IMR-90 (cell line): ENCODE measurements around the gene OPCML. TPM values are rescaled to one million over a fixed set of nuclear protein-coding genes. Genes with fewer than 3 reads are reported as not detected.

ENCODE experiments used
- ATAC-seq: fragments of 200-7000 bp; cut with Tn5 transposase; 2 replicates; pipeline ENCODE4 v1.9.1; 2020; ENCODE audit warnings: low read depth, mild to moderate bottlenecking, moderate library complexity
- BruUV-seq: library from RNA; stranded (reverse); fragments of 400-500 nt; replicated peaks from 2 replicates; lab custom pipeline; 2021; lab: Mats Ljungman, UMichigan
- CTCF ChIA-PET: fragments of 300-600 bp; formaldehyde crosslinking; extraction: SDS; loops from one replicate; lab custom pipeline; 2021; ENCODE audit warnings: antibody characterized with exemption; lab: Yijun Ruan, JAX
- POLR2A ChIA-PET: fragments of 300-600 bp; sonication (Branson Sonifier 250); formaldehyde crosslinking; loops from one replicate; lab custom pipeline; 2022; ENCODE audit warnings: antibody characterized with exemption; ENCODE audit not compliant: unreplicated experiment; lab: Charles Lee
- DNase-seq: peaks from one replicate; pipeline ENCODE4 v3.0.0; 2013
- H2AFZ ChIP-seq: replicated peaks from 2 replicates; pipeline ENCODE3; 2013; ENCODE audit warnings: low read length, mild to moderate bottlenecking; ENCODE audit not compliant: poor library complexity
- H2AK5ac ChIP-seq: 2 replicates; pipeline ENCODE4 v1.6.1; 2013; ENCODE audit warnings: low read depth, low read length, inconsistent platforms
- H2AK9ac ChIP-seq: replicated peaks from 2 replicates; pipeline ENCODE3; 2013; ENCODE audit warnings: mild to moderate bottlenecking, low read depth, low read length, moderate library complexity; ENCODE audit not compliant: poor library complexity
- H2BK120ac ChIP-seq: 2 replicates; pipeline ENCODE4 v1.6.1; 2013; ENCODE audit warnings: low read depth, low read length, inconsistent platforms
- H2BK15ac ChIP-seq: 3 replicates; pipeline ENCODE4 v1.6.1; 2013; ENCODE audit warnings: low read depth, low read length, inconsistent platforms
- H2BK20ac ChIP-seq: 2 replicates; pipeline ENCODE4 v1.6.1; 2013; ENCODE audit warnings: low read depth, mild to moderate bottlenecking, inconsistent platforms, low read length, moderate library complexity
- H2BK5ac ChIP-seq: 2 replicates; pipeline ENCODE4 v1.6.1; 2013; ENCODE audit warnings: mild to moderate bottlenecking, low read depth, low read length, inconsistent platforms; ENCODE audit not compliant: poor library complexity, severe bottlenecking
- H3K14ac ChIP-seq: replicated peaks from 2 replicates; pipeline ENCODE4 v1.6.1; 2013; ENCODE audit warnings: low read depth, low read length, inconsistent platforms
- H3K18ac ChIP-seq: 2 replicates; pipeline ENCODE4 v1.6.1; 2013; ENCODE audit warnings: low read depth, low read length, control low read depth
- H3K23ac ChIP-seq: 2 replicates; pipeline ENCODE4 v1.6.1; 2013; ENCODE audit warnings: low read depth, low read length, inconsistent platforms
- H3K27ac ChIP-seq: 2 replicates; pipeline ENCODE4 v1.5.1; 2013; ENCODE audit warnings: mild to moderate bottlenecking, control low read depth, low read length; ENCODE audit not compliant: insufficient read depth
- H3K27me3 ChIP-seq: 2 replicates; pipeline ENCODE4 v1.6.1; 2013; ENCODE audit warnings: low read length; ENCODE audit not compliant: control insufficient read depth, insufficient read depth
- H3K36me3 ChIP-seq: 2 replicates; pipeline ENCODE4 v1.6.1; 2013; ENCODE audit warnings: low read length, mixed read lengths; ENCODE audit not compliant: control insufficient read depth, insufficient read depth
- H3K4ac ChIP-seq: 2 replicates; pipeline ENCODE4 v1.6.1; 2013; ENCODE audit warnings: low read depth, low read length, inconsistent platforms
- H3K4me1 ChIP-seq: 2 replicates; pipeline ENCODE4 v1.6.1; 2013; ENCODE audit warnings: low read length, mixed read lengths; ENCODE audit not compliant: control insufficient read depth, insufficient read depth
- H3K4me2 ChIP-seq: 2 replicates; pipeline ENCODE4 v1.6.1; 2013; ENCODE audit warnings: low read depth, mild to moderate bottlenecking, control low read depth, low read length, moderate library complexity
- H3K4me3 ChIP-seq: 2 replicates; pipeline ENCODE4 v1.5.1; 2013; ENCODE audit warnings: low read depth, mild to moderate bottlenecking, control low read depth, low read length, moderate library complexity; ENCODE audit not compliant: insufficient read depth
- H3K56ac ChIP-seq: 2 replicates; pipeline ENCODE4 v1.6.1; 2013; ENCODE audit warnings: low read length, inconsistent platforms; ENCODE audit not compliant: insufficient read depth; ENCODE audit errors: extremely low read depth
- H3K79me1 ChIP-seq, 2 experiments: 2 replicates each; pipeline ENCODE4 v1.6.1; 2013; ENCODE audit warnings: low read length in 2 of 2, inconsistent platforms in 1 of 2, low read depth in 1 of 2
- H3K9ac ChIP-seq: 2 replicates; pipeline ENCODE4 v1.6.1; 2013; ENCODE audit warnings: low read depth, low read length, control low read depth
- H3K9me1 ChIP-seq: 2 replicates; pipeline ENCODE4 v1.6.1; 2013; ENCODE audit warnings: low read length, inconsistent platforms; ENCODE audit not compliant: insufficient read depth
- H3K9me3 ChIP-seq: 2 replicates; pipeline ENCODE4 v1.6.1; 2013; ENCODE audit warnings: low read length; ENCODE audit not compliant: control insufficient read depth, insufficient read depth
- H4K20me1 ChIP-seq: 2 replicates; pipeline ENCODE4 v1.6.1; 2013; ENCODE audit warnings: low read length, inconsistent platforms; ENCODE audit not compliant: insufficient read depth
- H4K5ac ChIP-seq: 2 replicates; pipeline ENCODE4 v1.6.1; 2013; ENCODE audit warnings: mild to moderate bottlenecking, low read depth, low read length, control low read depth
- H4K8ac ChIP-seq, 2 experiments: 2 replicates each; pipeline ENCODE4 v1.6.1; 2013; ENCODE audit warnings: low read depth in 2 of 2, low read length in 2 of 2, control low read depth in 1 of 2, inconsistent platforms in 1 of 2
- H4K91ac ChIP-seq: 2 replicates; pipeline ENCODE4 v1.6.1; 2013; ENCODE audit warnings: low read depth, low read length, inconsistent platforms; ENCODE audit not compliant: insufficient read depth
- BHLHE40 ChIP-seq: fragments of 150-350 bp; IDR thresholded peaks from 2 replicates; pipeline ENCODE4 v1.6.1; 2016; ENCODE audit warnings: mild to moderate bottlenecking, low read depth, low read length
- CEBPB ChIP-seq: IDR thresholded peaks from 2 replicates; pipeline ENCODE4 v1.6.1; 2012; ENCODE audit warnings: low read depth, low read length, improper control_type of control experiment
- CHD1 ChIP-seq: IDR thresholded peaks from 2 replicates; pipeline ENCODE4 v1.6.1; 2012; ENCODE audit warnings: low read depth, low read length, improper control_type of control experiment
- FOS ChIP-seq: fragments of 150-350 bp; IDR thresholded peaks from 2 replicates; pipeline ENCODE4 v1.6.1; 2016; ENCODE audit warnings: low read depth, low read length
- MAZ ChIP-seq: IDR thresholded peaks from 2 replicates; pipeline ENCODE4 v1.6.1; 2012; ENCODE audit warnings: low read depth, mild to moderate bottlenecking, low read length, improper control_type of control experiment, moderate library complexity, borderline replicate concordance
- POLR2A ChIP-seq: IDR thresholded peaks from 2 replicates; pipeline ENCODE4 v1.6.1; 2012; ENCODE audit warnings: mild to moderate bottlenecking, low read depth, low read length
- RAD21 ChIP-seq: IDR thresholded peaks from 2 replicates; pipeline ENCODE4 v1.6.1; 2012; ENCODE audit warnings: low read length, improper control_type of control experiment
- SMC3 ChIP-seq: fragments of 150-350 bp; IDR thresholded peaks from 2 replicates; pipeline ENCODE4 v1.6.1; 2016; ENCODE audit warnings: low read depth, mild to moderate bottlenecking, antibody characterized with exemption, low read length, moderate library complexity
- WGBS, 2 experiments: methylation state at CpG; one replicate each; pipeline versions ENCODE4 v1.1.5 to v1.1.7; 2013; ENCODE audit warnings: missing lambda C conversion rate in 2 of 2; ENCODE audit not compliant: insufficient read length in 1 of 2; ENCODE audit errors: extremely low coverage in 2 of 2; 5-methylcytosine and 5-hydroxymethylcytosine counted together
- dilution Hi-C: fragments of 300-500 bp; cut with HindIII; formaldehyde crosslinking; loops from one replicate; pipeline ENCODE4 v1.14.3; 2018; ENCODE audit warnings: low sequenced_read_pairs; ENCODE audit not compliant: unreplicated experiment
- in situ Hi-C: fragments of 300-500 bp; cut with MboI; formaldehyde crosslinking; loops from 3 replicates; pipeline ENCODE4 v1.14.3; 2019; ENCODE audit warnings: low sequenced_read_pairs, inconsistent platforms, mixed read lengths
- intact Hi-C: fragments of 100-400 bp; cut with micrococcal nuclease; formaldehyde crosslinking; loops from 2 replicates; pipeline ENCODE4 v1.10.0; 2022
- polyA plus RNA-seq, 3 experiments: library from polyadenylated mRNA; depleted of rRNA; stranded (reverse); fragments of >200 nt; gene quantifications; 2 replicates each; pipeline ENCODE4 v1.2.3, GENCODE V29; 2012; ENCODE audit warnings: low replicate concordance in 1 of 3
- total RNA-seq: library from RNA; depleted of rRNA; stranded (reverse); fragments of >200 nt; gene quantifications from 2 replicates; pipeline ENCODE4 v1.2.3, GENCODE V29; 2012
- TF ChIP-seq, protein P1 (sequence below): conservative IDR thresholded peaks from 2 replicates; pipeline ENCODE4 v1.5.1; 2012; ENCODE audit warnings: mild to moderate bottlenecking, low read depth, low read length, improper control_type of control experiment
- TF ChIP-seq, protein P2 (sequence below): fragments of 150-350 bp; IDR thresholded peaks from 2 replicates; pipeline ENCODE4 v1.6.1; 2017; ENCODE audit warnings: mild to moderate bottlenecking, antibody characterized with exemption, low read length, low read depth

OPCML gene
- total and polyA plus RNA-seq, 2 of the 4 experiments (the other 2 are of a cell fraction), result under 0.01 to 2.6 TPM

DNA sequence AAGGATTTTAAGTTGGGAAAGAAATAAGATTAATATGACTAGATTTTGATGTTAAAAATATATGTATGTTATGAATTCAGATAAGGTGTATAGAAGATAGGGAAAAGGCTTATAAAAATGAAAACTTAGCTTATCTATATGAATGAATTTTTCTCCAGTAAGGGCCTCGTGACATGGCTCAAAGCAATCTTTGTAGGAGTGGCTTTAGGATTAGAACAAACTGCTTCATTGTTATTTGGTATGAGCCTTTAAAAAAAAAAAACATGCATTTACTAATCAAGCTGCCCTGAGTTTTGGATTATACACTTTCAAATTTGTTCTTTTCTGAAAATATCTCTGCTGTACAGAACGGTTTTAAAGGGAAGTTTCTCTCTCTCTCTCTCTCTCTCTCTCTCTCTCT, 905.9 kb downstream of the OPCML start:
- Histone ChIP-seq H4K20me1 (no peaks in the 10 kb centered on the region), H3K4me2 (no peak overlapping the region), H3K9me3 (no peaks in the 10 kb centered on the region), H2BK5ac (no peak overlapping the region), H3K79me1 (no peaks in the 10 kb centered on the region), H3K23ac (no peak overlapping the region), H2BK20ac (no peak overlapping the region), H3K18ac (no peak overlapping the region), H2BK15ac (no peak overlapping the region), H4K8ac (no peak overlapping the region), H3K36me3 (no peaks in the 10 kb centered on the region), H2BK120ac (no peak overlapping the region), H3K14ac (no peak overlapping the region), H4K91ac (no peak overlapping the region), H2AFZ (no peak overlapping the region), H3K9me1 (no peaks in the 10 kb centered on the region), H3K9ac (no peak overlapping the region), H3K27ac (no peak overlapping the region), H3K4ac (no peak overlapping the region), H3K4me1 (no peaks in the 10 kb centered on the region), H2AK5ac (no peak overlapping the region), H4K5ac (no peak overlapping the region), H3K27me3 (no peaks in the 10 kb centered on the region; the same call in 1 of the 2 replicates), H3K4me3 (no peak overlapping the region), H2AK9ac (no peak overlapping the region), H3K56ac (no peak overlapping the region)
- CTCF ChIA-PET, result interaction anchor here (1.0 kb wide), 1 partner anchor 12 kb away, joined by 3 read pairs; no protein-coding TSS in a partner anchor
- no TSS peak for BruUV-seq
- POLR2A ChIA-PET, result no interaction called here
- no peak for ATAC-seq
- intact Hi-C loops, result no loop called here
- DNase-seq, result no peak
- TF ChIP-seq FOS (no peak), POLR2A (no peak), MAZ (no peak), SMC3 (no peak), CEBPB (no peak), BHLHE40 (no peak), CHD1 (no peak), RAD21 (no peak)
- TF ChIP-seq, protein P1, sequence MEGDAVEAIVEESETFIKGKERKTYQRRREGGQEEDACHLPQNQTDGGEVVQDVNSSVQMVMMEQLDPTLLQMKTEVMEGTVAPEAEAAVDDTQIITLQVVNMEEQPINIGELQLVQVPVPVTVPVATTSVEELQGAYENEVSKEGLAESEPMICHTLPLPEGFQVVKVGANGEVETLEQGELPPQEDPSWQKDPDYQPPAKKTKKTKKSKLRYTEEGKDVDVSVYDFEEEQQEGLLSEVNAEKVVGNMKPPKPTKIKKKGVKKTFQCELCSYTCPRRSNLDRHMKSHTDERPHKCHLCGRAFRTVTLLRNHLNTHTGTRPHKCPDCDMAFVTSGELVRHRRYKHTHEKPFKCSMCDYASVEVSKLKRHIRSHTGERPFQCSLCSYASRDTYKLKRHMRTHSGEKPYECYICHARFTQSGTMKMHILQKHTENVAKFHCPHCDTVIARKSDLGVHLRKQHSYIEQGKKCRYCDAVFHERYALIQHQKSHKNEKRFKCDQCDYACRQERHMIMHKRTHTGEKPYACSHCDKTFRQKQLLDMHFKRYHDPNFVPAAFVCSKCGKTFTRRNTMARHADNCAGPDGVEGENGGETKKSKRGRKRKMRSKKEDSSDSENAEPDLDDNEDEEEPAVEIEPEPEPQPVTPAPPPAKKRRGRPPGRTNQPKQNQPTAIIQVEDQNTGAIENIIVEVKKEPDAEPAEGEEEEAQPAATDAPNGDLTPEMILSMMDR, result no peak
- TF ChIP-seq, protein P2, sequence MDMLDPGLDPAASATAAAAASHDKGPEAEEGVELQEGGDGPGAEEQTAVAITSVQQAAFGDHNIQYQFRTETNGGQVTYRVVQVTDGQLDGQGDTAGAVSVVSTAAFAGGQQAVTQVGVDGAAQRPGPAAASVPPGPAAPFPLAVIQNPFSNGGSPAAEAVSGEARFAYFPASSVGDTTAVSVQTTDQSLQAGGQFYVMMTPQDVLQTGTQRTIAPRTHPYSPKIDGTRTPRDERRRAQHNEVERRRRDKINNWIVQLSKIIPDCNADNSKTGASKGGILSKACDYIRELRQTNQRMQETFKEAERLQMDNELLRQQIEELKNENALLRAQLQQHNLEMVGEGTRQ, result no peak
- dilution Hi-C loops, result no loop called here
- WGBS, 2 experiments, result no CpG with 5 or more reads among the region's 2 CpGs
- in situ Hi-C loops, result no loop called here
